Stimulated activated CD4-positive, alpha-beta T cell treated with anti-CD3 and anti-CD28 coated beads, Interleukin-2, amount 100 ng/mL, for 48 hours (primary cell): Measurements from ENCODE around the gene ANO10.
A peak's percentile ranks its signal among the peaks of the same experiment; 100 is the strongest.

Source experiments
- DNase-seq, 2 donors: peaks; one replicate each; pipeline ENCODE4 v3.0.0-alpha.2; 2020

ANO10 gene

DNA sequence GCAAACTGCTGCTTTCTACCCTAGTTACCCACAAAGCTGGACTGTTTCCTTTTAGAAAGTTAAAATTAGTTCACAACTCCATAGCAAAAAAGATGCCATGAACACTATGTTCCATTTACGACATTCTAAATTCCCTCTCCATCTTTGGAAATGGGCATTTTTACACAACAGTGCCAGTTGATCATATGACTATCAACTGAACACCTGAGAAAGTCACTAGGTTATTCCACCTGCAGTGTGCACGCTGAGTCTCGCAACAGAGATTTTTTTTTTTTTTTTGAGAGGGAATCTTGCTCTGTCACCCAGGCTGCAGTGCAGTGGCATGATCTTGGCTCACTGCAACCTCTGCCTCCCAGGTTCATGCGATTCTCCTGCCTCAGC lies 215.2 kb downstream of the ANO10 start:
- no peak for DNase-seq

DNA sequence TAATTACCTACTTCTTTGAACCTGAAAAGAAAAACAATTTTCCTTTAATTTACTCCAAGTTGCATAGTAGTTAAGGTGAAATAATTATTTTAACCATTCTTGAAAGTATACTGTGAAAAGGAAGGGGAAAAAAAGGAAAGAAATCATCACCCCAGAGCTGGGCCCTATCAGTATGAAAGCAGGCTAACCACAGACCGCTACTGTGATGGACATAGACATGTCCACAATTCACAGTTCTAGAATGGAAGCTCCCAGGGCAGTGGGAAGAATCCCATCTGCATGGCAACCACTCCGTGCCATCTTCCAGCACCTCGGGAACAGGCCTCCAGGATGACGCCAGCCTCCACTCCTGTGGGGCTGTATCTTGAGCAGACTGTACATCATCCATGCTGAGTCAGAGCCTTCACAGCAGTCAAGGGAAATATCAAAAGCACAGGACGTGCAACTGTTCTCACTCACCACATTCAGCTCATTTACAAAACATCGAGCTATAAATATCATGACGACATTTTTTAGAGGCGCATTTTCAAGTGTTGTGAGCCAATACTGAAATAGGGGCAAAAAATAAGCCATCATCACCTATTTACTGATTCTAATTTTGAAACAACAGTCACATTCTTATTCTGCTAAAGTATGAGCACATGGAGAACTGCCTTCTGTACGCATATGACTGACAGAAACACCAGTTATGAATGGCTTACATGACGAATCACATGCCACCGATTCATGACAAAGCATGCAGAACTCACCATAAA lies 215.7 kb downstream of the ANO10 start:
- no peak for DNase-seq

DNA sequence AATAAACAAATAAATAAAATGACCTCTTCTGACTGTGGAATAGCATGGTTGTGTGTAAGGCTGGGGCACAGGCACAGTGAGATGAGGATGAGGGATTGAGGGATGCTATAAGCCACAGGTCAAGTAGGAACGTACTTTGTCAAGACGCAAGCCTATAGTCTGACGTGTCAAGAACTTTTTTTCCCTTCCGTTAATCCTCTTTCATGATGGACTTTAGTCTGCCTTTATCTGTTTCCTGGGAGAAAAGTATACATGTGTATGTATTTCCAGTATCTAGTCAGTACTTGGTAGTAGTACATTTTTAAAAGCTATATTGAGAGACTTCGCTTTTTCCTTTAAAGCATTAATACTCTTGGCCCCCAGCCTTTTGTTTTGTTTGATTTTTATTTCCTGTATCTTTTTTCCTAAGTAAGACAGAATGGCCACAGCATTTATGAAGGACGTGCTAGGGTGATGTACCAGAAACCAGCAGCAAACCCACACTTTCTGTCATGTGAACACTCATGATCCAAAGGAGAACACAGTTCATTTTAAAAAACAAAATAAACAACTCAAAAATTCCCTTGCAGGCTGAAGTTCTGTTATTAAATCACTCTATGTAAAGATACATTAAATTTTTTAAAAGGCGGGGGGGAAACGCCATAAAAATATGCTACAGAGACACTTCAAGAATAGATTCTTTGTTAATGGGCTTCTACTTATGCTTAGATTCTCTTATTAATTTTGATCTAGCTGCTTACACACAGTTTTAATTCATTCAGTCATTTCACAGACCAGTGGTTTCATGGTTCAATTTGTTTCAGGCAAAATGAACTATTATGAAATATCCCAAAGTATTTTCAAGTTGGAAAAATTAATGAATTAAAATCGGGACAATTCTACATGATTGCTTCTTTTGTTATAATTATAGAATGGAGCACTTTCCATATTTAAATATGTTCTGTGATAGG lies 220.8 kb downstream of the ANO10 start:
- DNase-seq, result no peak

DNA sequence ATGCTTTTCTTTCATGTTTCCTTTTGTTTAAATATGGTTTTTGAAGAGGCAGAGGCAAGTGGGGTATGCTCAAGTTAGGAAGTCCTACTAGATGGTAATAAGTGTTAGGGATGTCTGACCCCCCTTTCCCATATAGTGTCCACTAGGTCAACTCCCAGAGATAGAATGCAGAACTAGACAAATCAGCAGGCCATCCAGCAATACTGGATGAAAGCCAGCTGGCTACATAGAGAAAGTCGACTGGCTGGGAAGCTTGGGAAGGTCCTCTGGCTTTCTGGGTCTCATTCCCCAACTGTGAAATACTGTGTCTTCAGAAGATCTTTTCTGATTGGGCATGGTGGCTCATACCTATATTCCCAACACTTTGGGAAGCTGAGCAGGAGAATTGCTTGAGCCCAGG lies 221.6 kb downstream of the ANO10 start:
- no peak for DNase-seq

DNA sequence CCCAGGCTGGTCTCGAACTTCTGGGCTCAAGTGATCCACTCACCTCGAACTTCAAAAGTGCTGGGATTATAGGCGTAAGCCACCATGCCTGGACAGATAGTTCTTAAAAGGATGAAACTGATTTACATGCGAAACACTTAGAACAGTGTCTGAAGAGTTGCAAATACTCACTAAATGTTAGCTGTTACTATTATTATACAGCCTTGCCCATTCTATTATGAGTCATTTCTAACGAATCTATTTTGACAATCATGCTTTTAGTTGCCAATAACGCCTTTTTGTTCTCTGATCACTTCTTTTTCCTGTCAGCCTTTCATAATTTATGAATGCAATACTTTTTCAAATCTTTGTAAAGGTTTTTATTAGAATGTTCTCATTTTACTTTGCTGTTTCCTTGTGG lies 222.8 kb downstream of the ANO10 start:
- no peak for DNase-seq

DNA sequence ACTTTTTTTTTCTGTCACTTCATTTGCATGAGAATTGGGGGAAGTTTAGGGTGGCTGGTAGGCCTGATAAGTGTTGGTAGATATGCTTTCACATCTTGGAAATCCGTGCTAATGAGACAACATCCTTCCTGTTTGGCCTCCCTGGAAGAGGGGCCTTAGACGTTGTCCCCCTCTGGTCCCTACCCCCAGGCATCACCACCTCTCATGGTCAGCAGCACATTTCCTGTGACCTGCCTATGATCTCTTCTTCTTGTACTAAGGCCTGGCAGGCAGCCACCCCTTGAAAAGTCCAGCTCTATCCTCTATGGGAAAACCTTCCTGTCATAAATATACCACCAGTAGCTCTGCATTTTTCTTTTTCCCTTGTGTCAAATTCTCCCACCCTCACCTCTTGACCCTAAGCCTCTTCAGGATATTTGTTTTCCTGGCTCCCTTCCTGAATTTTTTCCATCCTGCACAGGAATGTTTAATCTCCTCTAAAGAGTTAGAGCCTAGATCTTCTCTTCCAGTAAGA lies 227.7 kb downstream of the ANO10 start:
- DNase-seq, result no peak

DNA sequence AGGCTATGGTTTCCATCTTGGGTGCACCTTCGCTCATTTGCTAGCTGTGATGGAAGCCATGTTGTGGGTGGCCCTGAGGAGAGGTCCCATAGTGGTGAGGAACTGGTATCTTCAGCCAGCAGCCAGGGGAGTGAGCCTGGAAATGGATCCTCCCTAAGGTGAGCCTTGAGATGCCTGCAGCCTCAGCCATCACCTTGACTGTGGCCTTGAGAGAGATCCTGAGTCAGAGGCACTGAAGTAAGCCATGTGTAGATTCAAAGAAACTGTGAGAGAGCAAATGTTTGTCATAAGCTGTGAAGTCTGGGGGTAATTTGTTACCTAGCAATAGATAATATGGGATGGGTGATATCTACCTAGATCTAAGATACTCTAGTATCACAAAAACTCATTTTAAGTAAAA lies 230.2 kb downstream of the ANO10 start:
- DNase-seq, result no peak

DNA sequence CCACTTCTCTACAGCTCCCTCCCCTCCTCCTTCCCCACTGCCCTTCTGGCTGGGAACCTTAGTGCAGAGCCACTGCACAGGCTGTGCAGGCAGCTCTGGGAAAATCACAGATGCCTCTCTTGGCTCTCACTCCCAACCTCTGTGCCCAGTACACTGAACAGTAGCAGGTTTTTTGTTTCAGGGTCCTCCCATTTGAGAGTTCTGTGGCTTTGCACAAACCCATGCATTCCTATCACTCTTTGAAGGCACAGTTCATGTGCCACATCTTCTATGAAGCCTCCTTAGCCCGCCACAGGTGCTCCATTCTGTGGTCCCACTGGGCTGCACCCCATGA lies 231.6 kb downstream of the ANO10 start:
- DNase-seq, result no peak

DNA sequence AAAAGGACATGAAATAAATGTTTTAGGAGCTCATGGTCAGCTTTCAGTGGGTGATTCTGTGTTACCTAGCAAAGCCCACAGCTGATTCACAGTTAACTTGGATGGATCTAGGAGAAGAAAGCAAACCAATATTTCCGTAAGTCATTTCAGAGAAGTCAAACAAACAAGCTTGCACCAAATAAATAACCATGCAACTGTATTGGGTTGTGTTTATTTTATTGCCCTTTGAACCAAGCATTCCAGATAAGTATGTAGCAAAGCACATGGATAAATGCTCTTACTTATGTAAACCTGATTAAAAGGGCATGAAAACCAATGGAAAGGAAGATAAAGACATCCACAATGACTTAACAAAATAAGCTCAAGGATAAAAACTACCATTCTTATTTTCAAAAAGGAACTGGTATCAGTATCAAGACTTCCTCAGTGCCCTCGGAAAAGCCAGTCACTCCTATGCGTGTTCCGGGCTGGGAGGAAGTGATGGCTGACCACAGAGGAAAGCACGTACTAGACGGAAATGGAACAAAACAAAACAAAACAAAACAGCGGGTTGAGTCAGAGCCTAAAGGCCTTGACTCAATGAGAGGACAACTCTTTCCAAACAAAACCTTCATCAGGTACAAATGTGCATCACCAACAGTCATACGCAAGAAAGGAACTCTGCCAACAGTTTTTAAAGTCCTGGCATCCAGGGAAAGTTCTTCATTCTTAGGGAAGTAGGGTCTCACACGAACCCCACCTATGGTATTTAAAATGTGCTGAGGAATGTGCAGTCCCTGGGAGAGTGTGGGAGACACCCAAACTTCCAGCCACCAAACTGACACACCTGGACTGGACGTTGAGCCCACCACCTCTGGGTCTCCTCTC lies 232.2 kb downstream of the ANO10 start:
- DNase-seq, result peak; percentile 36 to 38

DNA sequence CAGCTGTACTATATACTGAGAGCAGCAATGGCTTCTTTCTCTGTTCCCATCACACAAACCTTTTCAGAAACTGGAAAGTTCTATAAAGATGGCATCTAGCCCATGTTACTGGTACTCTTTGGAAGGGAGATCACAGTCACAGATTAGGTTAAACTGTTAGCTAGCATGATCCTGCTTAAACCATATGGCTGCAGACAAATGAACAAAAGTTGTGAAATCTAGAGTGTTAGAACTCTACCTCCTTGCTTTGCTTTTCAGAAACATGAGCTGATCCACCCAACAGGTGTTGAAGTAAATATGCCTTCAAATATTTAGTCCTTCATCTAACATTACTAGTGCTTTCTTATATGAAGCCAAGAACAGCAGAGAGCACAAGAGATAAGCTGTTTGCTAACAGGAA lies 232.9 kb downstream of the ANO10 start:
- no peak for DNase-seq

DNA sequence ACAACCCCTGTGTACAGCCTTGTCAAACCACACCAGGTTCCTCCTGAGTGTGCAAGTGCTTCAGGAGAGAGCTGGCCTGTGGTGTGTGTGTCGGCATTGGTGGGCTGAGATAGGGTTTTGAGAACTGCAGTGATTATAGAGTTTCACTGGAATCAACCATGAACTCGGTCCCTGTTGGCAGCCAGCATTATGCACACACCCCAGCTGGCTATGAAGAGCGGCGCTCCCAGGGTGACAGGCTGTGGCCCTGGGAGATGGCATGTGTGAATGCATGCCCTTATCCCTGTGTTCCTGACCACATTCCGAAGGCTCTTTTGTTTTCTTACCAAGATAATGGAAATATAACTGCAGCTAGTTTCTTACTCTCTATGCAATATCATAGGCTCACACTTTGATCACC lies 233.6 kb downstream of the ANO10 start:
- DNase-seq, result no peak

DNA sequence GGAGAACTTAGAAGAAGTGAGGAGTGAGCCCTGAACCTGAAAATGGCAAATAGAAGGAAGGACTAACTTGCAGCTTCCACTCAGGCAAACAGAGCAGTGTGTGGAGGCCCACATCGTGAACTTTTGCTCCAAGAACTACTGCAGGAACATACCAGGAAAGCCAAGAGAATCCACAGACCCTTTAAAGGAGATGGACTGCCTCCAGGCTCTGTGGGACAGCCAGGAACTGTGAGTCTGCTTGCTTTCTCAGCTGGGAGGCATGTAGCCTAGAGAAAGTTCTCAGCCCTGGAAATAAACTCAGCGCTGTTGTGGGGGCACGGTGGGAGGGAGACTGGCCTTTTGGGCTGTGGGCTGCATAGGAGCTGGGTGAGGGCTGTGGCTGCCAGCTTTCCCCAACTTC lies 242.5 kb downstream of the ANO10 start:
- no peak for DNase-seq

DNA sequence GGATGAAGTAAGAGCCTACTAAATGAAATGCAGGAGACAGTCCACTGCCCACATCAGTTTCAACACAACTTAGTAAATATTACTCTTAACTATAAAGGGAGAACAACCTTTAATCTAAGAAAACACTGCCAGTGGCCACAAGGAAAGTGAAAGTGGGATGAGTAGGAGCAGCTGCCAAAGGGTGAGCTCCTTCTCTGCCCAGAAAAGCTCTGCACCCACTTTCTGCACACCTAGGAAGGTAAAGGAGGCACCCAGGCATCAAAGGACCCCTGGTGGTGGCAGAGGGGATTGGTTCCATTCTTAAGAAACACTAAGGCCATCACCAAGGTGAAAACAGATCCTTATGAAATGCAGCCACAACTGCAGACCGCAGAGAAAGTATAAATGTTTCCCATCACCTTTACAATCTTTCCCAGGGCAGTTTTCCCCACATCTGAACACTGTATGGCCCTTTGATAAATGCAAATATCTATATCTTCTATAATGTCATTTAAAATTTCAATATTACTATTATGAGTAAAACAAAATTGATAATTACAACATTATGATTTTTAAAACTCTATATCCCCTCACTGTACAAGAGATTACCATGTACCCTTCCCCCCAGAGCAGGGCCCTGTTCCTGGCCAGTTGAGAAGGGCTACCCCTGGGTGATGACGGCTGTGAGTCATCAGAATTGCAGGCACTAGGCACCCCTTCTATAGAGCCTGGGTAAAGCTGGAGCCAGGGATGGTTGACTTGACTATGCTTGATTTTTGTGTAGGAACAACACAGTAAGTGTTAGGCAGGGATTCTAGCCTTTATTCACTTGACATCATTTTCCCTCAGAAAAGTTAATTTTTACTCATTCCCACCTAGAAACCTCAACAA lies 243.5 kb downstream of the ANO10 start:
- peak; percentile 48 to 62 for DNase-seq

DNA sequence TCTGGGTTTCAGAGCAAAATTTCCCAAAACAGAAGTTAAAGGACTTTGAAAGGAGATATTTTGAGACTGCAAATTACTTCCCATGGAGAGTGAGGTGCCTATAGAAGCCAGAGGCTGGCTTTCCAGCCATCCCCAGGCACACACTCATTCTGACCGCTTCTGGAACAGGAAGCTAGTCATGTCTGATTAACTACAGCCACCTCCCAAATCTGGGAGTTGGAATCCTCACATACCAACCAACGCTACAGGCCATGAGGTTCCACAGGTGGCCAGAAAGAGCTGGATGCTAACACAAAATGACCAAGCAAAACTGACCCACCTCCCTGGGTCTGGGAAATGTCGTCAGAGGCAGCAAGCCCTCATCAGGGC lies 248.3 kb downstream of the ANO10 start:
- no peak for DNase-seq

DNA sequence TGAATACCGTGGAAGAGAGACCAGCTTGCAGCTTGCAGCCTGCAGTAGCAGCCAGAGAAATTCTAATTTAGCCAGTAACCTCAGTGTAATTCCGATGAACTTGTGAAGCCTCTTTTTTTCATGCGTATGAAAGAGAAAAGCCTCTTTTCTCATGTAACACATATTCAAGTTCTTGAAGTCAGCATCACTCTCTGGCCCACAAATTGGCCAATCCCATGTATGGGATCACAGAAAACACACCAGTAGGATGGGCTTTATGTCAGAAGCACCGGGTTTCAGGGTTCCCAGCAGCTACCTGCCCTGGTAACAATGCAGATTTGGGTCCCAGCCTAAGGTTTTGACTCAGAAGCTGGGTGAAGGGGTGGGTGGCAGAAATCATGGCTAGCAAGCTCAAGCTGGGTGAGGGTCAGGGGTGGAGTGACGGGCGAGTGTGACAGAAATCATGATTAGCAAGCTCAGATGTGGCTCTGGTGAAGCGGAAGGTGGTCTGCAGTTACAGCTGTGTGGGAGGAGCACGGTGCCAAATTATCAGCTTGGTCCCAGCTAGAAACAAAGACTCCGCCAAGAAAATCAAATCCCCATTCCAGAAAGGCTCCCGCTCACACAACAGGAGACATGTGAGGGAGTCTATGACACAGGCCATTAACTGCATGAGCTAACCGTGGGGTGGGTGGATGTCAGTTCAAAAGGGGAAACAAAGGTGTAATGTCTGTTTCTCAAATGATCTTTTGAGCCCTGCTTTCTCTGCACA lies 248.8 kb downstream of the ANO10 start:
- no peak for DNase-seq

DNA sequence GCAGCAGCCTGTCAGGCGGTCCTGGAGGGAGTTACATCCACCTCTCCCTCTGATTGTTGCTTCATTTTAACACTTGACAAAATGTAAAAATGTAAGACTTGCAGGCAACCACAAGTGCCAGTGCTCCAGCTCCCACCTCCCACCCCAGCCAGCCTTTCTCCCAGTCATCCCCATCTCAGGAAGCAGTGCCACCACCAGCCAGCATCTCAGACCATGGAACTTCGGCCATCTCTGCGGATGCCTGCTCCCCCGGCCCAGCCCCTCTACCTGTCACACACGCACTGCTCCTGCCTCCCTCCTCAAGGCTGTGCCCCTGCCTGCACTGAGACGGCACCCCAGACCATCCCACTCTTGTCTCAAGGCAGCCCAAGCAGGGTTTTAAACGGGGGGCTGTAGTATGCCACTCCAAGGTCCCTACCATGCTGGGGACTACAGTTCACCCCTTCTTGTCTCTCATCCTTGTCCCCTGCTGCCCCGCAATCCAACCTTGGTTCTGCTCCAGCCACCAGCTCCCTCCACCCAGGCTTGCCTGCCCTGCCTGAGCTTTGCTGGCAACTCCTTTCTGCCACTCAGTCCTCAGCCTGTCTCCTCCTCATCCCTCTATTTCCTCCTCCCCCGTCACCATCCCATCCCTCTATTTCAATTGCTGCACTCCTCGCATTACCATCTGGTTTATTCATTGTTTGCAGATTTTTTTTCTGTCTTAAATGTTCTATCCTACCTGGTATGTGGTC lies 249.6 kb downstream of the ANO10 start:
- DNase-seq, result no peak

DNA sequence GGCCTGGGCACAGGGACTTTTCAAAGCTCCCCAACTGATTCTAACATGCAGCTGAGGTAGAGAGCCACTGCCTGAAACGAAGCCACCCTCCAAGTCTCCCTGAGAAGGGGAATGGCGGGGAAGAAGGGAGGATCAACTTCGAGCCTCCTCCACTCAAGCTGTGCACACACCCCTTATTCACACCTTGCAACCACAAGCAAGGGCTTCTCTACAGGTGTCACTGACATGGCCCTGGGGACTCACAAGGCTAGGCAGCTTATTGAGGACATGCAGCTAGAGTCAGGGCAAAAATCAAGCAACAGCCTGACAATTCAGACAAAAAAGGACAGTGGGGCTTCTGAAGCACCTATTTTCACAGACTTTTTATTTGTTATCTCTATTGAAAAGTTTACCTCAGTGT lies 250.3 kb downstream of the ANO10 start:
- no peak for DNase-seq

DNA sequence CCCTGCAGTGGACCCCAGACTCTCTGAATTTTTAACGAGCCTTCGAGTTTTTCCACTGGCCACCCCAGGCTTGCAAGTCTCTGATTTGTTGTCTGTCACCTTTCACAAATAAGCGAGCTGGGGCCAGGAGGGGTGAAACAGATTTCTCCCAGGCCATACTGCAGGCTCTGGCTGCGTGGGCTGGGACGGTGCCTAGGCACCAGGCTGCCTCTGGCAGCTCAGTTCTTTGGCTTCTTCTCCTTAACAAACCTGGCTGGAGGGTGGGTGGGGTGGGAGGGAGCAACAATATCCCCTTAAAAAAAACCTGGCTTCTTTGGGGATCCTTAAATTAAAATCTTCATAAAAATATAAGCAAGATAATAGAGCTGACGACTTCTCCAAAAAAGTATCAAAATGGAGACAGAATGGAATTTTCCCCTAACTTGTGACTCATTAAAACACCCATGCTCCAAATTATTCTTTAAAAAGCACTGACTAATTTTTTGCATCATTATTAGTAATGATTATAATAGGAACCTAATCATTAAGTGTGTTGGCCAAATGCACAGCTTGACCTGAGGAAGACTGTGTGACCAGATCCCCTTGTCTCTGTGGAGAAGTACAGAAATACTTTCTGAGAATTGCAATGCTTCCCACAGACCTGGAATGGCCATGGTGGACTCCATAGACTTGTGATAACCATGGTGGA lies 251.4 kb downstream of the ANO10 start:
- DNase-seq, result no peak

DNA sequence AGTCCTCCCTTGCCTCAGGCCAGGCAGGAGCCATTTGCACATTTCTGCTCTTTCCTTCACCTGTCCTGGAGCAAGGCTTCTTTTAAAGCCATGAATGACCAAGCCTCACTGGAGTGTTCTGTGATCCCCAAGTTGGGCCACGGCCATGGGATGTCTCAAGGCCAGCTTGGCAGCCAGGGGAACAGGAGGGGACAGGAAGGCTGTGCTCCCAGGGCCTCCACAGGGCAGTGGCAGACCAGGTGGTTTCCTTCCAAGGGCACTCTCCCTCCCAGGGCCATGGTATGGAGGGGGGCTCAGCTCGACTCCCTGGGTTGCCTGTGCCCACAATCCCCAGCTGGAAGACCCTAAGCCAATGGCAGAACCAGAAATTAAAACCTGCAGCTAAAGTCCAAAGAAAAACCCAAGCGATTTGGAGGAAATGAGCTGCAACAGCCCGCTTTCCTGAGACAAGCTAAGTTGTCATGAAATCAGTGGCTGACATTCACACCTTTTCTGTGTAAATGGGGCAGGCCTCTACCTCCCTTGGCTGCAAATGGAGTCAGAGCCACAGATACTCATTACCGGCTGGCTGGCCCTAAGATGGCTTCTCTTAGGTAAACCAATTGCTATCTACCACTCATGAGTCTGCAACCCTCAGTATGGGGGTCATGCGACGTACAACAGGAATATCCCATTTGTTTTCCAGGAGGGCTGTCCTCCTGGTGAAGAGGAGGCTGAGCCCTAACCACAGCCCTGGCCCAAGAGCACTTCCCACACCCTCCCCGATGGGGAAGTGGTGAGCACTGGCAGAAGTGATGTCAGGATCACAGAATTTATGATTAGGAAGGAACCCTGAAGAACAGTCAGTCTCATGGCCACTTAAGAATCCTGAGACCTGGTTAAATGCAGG lies 252.2 kb downstream of the ANO10 start:
- DNase-seq, result no peak
